Measurements from ENCODE around the gene SDK2.

GRCh38 chr17:73536700-73537605, 107.3 kb downstream of the SDK2 start:
- TF ChIP-seq CTCF (IDR thresholded peaks at IDR 0.05; ENCODE audit: low read depth, low read length, poor library complexity, severe bottlenecking) (no peak), EZH2phosphoT487 (IDR thresholded peaks at IDR 0.05; ENCODE audit: borderline replicate concordance, low read length) (no peak)

All from DOHH2 (cell line).